ENCODE results near the gene UBE2G2.

DNA sequence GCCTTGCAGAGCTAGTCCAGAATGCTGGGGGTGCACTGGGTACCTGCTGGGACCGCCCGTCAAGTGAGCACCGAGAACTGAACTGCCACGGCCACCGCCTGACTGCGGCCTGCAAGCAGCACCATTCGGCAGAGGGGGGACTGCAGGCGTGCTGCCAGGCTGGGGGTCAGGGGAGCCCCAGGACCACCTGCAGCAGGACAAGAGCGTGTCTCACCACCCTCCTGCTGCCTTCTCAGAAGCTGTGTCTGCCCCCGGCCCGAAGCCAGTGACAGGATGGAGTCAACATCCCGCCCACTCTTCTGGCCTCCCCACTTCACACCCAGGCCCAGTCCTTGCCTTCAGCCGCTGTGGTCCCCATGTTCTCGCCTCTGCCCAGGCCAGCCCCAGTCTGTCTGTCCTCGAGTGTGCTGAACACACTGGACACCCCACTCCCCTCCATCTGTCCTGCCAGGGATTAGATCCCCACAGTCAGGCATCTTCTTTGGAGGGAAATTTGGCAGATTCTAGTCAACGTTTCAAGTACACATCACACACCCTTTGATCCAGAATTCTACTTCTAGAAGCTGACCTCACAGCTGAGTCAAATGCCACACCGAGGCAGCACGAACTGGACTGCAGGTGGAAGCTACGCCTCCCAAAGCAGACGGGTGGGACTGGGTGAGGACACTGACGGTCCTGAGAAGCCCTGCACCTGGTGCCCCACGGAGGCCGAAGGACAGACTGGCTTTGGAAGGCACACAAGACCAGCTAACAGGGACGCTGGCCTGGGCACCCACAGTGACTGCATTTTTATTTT lies 45.8 kb upstream of the UBE2G2 start:
- TF ChIP-seq, protein P1, sequence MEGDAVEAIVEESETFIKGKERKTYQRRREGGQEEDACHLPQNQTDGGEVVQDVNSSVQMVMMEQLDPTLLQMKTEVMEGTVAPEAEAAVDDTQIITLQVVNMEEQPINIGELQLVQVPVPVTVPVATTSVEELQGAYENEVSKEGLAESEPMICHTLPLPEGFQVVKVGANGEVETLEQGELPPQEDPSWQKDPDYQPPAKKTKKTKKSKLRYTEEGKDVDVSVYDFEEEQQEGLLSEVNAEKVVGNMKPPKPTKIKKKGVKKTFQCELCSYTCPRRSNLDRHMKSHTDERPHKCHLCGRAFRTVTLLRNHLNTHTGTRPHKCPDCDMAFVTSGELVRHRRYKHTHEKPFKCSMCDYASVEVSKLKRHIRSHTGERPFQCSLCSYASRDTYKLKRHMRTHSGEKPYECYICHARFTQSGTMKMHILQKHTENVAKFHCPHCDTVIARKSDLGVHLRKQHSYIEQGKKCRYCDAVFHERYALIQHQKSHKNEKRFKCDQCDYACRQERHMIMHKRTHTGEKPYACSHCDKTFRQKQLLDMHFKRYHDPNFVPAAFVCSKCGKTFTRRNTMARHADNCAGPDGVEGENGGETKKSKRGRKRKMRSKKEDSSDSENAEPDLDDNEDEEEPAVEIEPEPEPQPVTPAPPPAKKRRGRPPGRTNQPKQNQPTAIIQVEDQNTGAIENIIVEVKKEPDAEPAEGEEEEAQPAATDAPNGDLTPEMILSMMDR (conservative IDR thresholded peaks at IDR 0.05 in 1 of 2, IDR thresholded peaks at IDR 0.05 in 1 of 2; ENCODE audit: low read depth in 1 of 2, low read length in 2 of 2), result no peak
- no peak for TF ChIP-seq EZH2 (IDR thresholded peaks at IDR 0.05; ENCODE audit: low read length, missing control alignments)

Data from fibroblast of lung (primary cell).